Lung (tissue), 12 donors: ENCODE results near the gene STX4. TPM values are rescaled to one million over a fixed set of nuclear protein-coding genes. Genes with fewer than 3 reads are reported as not detected.

Experiments used
- ATAC-seq: fragments of 200-7000 bp; cut with Tn5 transposase; one replicate; pipeline ENCODE4 v1.9.1; 2020; ENCODE audit warnings: moderate number of reproducible peaks; ENCODE audit not compliant: insufficient read depth, low FRiP score
- DNase-seq, 3 donors: peaks; one replicate each; pipeline ENCODE4 v3.0.0-alpha.2; 2013 to 2017
- H3K27ac ChIP-seq, 2 donors: one replicate each; pipeline ENCODE4 v1.5.1; 2013; ENCODE audit warnings: mild to moderate bottlenecking in 2 of 2, moderate library complexity in 2 of 2, control low read depth in 1 of 2, inconsistent platforms in 1 of 2, low read depth in 1 of 2, low read length in 1 of 2
- H3K27me3 ChIP-seq, 3 donors: one replicate each; pipeline ENCODE4 v1.5.1; 2013; ENCODE audit warnings: low read length in 2 of 3; ENCODE audit not compliant: control insufficient read depth in 3 of 3, insufficient read depth in 3 of 3
- H3K36me3 ChIP-seq, 4 donors: one replicate each; pipeline ENCODE4 v1.5.1; 2013; ENCODE audit warnings: low read length in 4 of 4, mild to moderate bottlenecking in 1 of 4, moderate library complexity in 1 of 4; ENCODE audit not compliant: control insufficient read depth in 4 of 4, insufficient read depth in 4 of 4
- H3K4me1 ChIP-seq, 5 donors: one replicate each; pipeline ENCODE4 v1.5.1; 2013; ENCODE audit warnings: low read length in 5 of 5, mild to moderate bottlenecking in 2 of 5, moderate library complexity in 1 of 5; ENCODE audit not compliant: control insufficient read depth in 5 of 5, insufficient read depth in 5 of 5
- H3K4me3 ChIP-seq: one replicate; pipeline ENCODE4 v1.5.1; 2013; ENCODE audit warnings: mild to moderate bottlenecking, control low read depth, moderate library complexity
- H3K9ac ChIP-seq, 2 donors: one replicate each; pipeline ENCODE4 v1.5.1; 2013; ENCODE audit warnings: low read length in 2 of 2, control low read depth in 1 of 2; ENCODE audit not compliant: insufficient read depth in 1 of 2
- H3K9me3 ChIP-seq, 4 donors: one replicate each; pipeline ENCODE4 v1.5.1; 2013; ENCODE audit warnings: low read length in 3 of 4, mild to moderate bottlenecking in 1 of 4, moderate library complexity in 1 of 4; ENCODE audit not compliant: control insufficient read depth in 4 of 4, insufficient read depth in 3 of 4
- WGBS, 2 donors: extraction: QIAGEN DNeasy Blood & Tissue Kit; methylation state at CpG; one replicate each; pipeline ENCODE4 v1.1.7; 2013; 5-methylcytosine and 5-hydroxymethylcytosine counted together
- polyA plus RNA-seq, 2 donors: library from polyadenylated mRNA; stranded (reverse); fragments of 200-250 nt; gene quantifications; one replicate each; pipeline ENCODE4 v1.2.1, GENCODE V29; 2013
- total RNA-seq, 2 donors: library from RNA; depleted of rRNA in 1 of 2; stranded (reverse); fragments of >200 nt in 1 of 2; gene quantifications; one replicate each; pipeline ENCODE4 v1.2.1, GENCODE V29; 2014 to 2021
- TF ChIP-seq, protein P1 (sequence below): IDR thresholded peaks from 2 replicates; pipeline ENCODE4 v1.5.1; 2012; ENCODE audit warnings: mild to moderate bottlenecking; ENCODE audit errors: control extremely low read depth, extremely low read depth
- donor health status: control.
- donor health status: control.
- donor health status: Bipolar disorder and iron deficiency.
- donor health status: healthy.
- donor health status: DM: yes; HTN: yes; CAD: no.

Gene STX4
- total and polyA plus RNA-seq, 4 donors, result 41.6 to 98.3 (median 85.7) TPM

DNA sequence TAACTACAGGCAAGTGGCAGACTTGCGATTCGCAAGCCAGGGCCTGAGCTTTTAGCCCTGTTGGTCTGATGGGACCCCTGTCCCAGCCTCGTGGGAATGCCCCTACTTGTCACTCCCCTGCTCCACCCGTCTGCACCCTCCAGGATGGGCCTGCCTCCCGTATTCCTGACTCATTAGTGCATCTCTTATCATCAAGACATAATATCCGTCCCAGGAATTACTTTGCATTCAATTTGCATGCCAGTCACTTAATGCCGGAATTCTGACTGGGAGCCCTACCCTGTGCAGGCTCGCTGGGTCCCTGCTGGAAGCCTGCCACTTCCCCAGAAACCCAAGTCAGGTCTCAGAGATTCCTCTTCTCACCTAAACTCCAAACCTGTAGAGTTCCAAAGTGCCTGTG lies 52.1 kb downstream of the STX4 start:
- 86 to 90% methylated on average over 8 of the region's 8 CpGs for WGBS, 2 donors
- Histone ChIP-seq H3K27me3 (no peaks in the 10 kb centered on the region), H3K9ac (no peak overlapping the region), H3K27ac (no peak overlapping the region), H3K4me1 (peaks cover 0 to 3% (median 0%) of the 10 kb centered on the region in 5 donors), H3K4me3 (no peak overlapping the region), H3K36me3 (peaks cover 5 to 35% (median 13%) of the 10 kb centered on the region in 4 donors), H3K9me3 (no peaks in the 10 kb centered on the region)
- TF ChIP-seq, protein P1, sequence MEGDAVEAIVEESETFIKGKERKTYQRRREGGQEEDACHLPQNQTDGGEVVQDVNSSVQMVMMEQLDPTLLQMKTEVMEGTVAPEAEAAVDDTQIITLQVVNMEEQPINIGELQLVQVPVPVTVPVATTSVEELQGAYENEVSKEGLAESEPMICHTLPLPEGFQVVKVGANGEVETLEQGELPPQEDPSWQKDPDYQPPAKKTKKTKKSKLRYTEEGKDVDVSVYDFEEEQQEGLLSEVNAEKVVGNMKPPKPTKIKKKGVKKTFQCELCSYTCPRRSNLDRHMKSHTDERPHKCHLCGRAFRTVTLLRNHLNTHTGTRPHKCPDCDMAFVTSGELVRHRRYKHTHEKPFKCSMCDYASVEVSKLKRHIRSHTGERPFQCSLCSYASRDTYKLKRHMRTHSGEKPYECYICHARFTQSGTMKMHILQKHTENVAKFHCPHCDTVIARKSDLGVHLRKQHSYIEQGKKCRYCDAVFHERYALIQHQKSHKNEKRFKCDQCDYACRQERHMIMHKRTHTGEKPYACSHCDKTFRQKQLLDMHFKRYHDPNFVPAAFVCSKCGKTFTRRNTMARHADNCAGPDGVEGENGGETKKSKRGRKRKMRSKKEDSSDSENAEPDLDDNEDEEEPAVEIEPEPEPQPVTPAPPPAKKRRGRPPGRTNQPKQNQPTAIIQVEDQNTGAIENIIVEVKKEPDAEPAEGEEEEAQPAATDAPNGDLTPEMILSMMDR, result no peak
- no peak for ATAC-seq
- no peak for DNase-seq

DNA sequence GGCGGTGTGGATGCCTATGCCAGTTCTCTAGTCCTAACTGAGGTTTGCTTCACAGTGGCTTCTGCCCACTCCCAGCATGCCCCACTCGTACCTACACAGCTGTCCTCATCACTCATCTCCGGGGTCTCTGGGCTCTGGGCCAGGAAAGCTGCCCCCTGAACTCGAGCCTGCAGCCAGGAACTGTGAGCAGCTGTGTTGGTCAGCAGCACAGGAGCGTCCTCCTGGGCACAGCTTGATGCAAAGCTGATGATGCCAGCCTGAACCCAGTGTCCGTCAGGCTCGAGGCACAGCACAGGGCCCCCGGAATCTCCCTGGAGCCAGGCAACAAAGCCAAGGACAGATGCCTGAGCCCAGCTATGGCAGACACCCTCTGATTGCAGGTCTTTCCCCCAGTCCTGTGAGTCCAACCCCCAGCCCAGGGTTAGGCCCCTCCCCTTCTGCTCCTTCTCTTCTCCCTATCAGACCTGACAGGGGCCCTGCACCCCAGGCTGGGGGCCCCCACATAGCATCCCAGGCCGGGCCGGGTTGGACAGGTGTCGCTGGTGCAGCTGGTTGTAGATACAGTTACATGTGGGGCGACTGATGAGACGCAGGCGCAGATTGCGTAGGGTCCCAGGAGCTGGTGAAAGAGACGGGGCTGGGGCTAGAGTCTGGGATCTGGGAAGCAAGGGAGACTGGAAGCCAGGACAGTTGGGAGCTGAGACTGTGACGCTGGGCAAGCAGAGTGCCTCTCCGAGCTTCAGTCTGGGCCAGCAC lies 52.7 kb downstream of the STX4 start:
- Histone ChIP-seq H3K9ac (no peak overlapping the region), H3K4me3 (no peak overlapping the region), H3K4me1 (peaks cover 0 to 3% (median 0%) of the 10 kb centered on the region in 5 donors), H3K9me3 (no peaks in the 10 kb centered on the region), H3K36me3 (peaks cover 0 to 34% (median 8%) of the 10 kb centered on the region in 4 donors), H3K27me3 (no peaks in the 10 kb centered on the region), H3K27ac (no peak overlapping the region)
- WGBS, 2 donors, result 90 to 92% methylated on average over 18 of the region's 18 CpGs
- no peak for DNase-seq
- TF ChIP-seq, protein P1, result no peak
- ATAC-seq, result no peak

DNA sequence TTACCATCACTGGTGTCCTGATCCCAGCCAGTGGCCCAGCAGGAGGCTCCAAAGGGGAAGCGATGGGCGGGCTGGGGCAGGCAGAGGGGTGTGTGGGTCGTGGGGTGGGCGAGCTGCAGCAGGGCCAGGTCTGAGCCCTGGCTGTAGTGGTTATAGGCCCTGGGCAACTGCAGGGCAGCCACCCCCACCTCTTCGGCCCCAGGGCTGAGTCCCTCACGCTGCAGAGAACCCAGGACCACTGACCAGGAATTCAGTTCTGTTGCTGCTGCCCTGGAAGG lies 53.2 kb downstream of the STX4 start:
- Histone ChIP-seq H3K9me3 (no peaks in the 10 kb centered on the region), H3K4me3 (no peak overlapping the region), H3K9ac (no peak overlapping the region), H3K27me3 (no peaks in the 10 kb centered on the region), H3K27ac (no peak overlapping the region), H3K36me3 (peaks cover 0 to 31% (median 6%) of the 10 kb centered on the region in 4 donors), H3K4me1 (no peaks in the 10 kb centered on the region)
- 86 to 87% methylated on average over 6 of the region's 6 CpGs for WGBS, 2 donors
- ATAC-seq (no peak), DNase-seq (no peak)
- TF ChIP-seq, protein P1, result no peak

DNA sequence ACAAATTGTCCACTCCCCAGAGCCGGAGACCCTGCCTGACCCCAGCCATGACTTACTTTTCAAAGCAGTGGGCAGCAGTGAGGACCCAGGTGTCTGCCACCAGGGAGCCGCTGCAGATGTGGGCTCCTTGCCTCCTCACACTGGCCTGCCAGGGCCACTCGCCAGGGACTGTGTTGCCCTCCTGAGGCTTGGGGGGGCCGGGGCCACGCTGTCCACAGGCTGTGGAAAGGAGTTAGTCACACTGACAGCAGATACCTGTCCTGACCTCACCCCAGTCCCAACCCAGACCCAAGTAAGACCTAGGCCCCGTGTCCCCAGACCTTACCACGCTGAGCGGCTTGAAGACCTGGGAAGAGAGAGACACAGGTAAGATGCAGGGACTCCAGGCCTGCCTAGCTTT lies 54.1 kb downstream of the STX4 start:
- Histone ChIP-seq H3K9me3 (no peaks in the 10 kb centered on the region), H3K27ac (no peak overlapping the region), H3K36me3 (peaks cover 0 to 26% (median 3%) of the 10 kb centered on the region in 4 donors), H3K9ac (no peak overlapping the region), H3K4me3 (no peak overlapping the region), H3K4me1 (no peaks in the 10 kb centered on the region), H3K27me3 (no peaks in the 10 kb centered on the region)
- no peak for DNase-seq
- ATAC-seq, result no peak
- TF ChIP-seq, protein P1, result no peak
- 93 to 94% methylated on average over 8 of the region's 8 CpGs for WGBS, 2 donors
